IMR-90 (cell line): Measurements from ENCODE around the gene REXO1. TPM values are rescaled to one million over a fixed set of nuclear protein-coding genes. Genes with fewer than 3 reads are reported as not detected.

Experiments
- ATAC-seq: fragments of 200-7000 bp; cut with Tn5 transposase; 2 replicates; pipeline ENCODE4 v1.9.1; 2020; ENCODE audit warnings: low read depth, mild to moderate bottlenecking, moderate library complexity
- BruUV-seq: library from RNA; stranded (reverse); fragments of 400-500 nt; replicated peaks from 2 replicates; lab custom pipeline; 2021; lab: Mats Ljungman, UMichigan
- CTCF ChIA-PET: fragments of 300-600 bp; formaldehyde crosslinking; extraction: SDS; loops from one replicate; lab custom pipeline; 2021; ENCODE audit warnings: antibody characterized with exemption; lab: Yijun Ruan, JAX
- POLR2A ChIA-PET: fragments of 300-600 bp; sonication (Branson Sonifier 250); formaldehyde crosslinking; loops from one replicate; lab custom pipeline; 2022; ENCODE audit warnings: antibody characterized with exemption; ENCODE audit not compliant: unreplicated experiment; lab: Charles Lee
- DNase-seq: peaks from one replicate; pipeline ENCODE4 v3.0.0; 2013
- H2AFZ ChIP-seq: replicated peaks from 2 replicates; pipeline ENCODE3; 2013; ENCODE audit warnings: low read length, mild to moderate bottlenecking; ENCODE audit not compliant: poor library complexity
- H2AK5ac ChIP-seq: 2 replicates; pipeline ENCODE4 v1.6.1; 2013; ENCODE audit warnings: low read depth, low read length, inconsistent platforms
- H2AK9ac ChIP-seq: replicated peaks from 2 replicates; pipeline ENCODE3; 2013; ENCODE audit warnings: mild to moderate bottlenecking, low read depth, low read length, moderate library complexity; ENCODE audit not compliant: poor library complexity
- H2BK120ac ChIP-seq: 2 replicates; pipeline ENCODE4 v1.6.1; 2013; ENCODE audit warnings: low read depth, low read length, inconsistent platforms
- H2BK15ac ChIP-seq: 3 replicates; pipeline ENCODE4 v1.6.1; 2013; ENCODE audit warnings: low read depth, low read length, inconsistent platforms
- H2BK20ac ChIP-seq: 2 replicates; pipeline ENCODE4 v1.6.1; 2013; ENCODE audit warnings: low read depth, mild to moderate bottlenecking, inconsistent platforms, low read length, moderate library complexity
- H2BK5ac ChIP-seq: 2 replicates; pipeline ENCODE4 v1.6.1; 2013; ENCODE audit warnings: mild to moderate bottlenecking, low read depth, low read length, inconsistent platforms; ENCODE audit not compliant: poor library complexity, severe bottlenecking
- H3K14ac ChIP-seq: replicated peaks from 2 replicates; pipeline ENCODE4 v1.6.1; 2013; ENCODE audit warnings: low read depth, low read length, inconsistent platforms
- H3K18ac ChIP-seq: 2 replicates; pipeline ENCODE4 v1.6.1; 2013; ENCODE audit warnings: low read depth, low read length, control low read depth
- H3K23ac ChIP-seq: 2 replicates; pipeline ENCODE4 v1.6.1; 2013; ENCODE audit warnings: low read depth, low read length, inconsistent platforms
- H3K27ac ChIP-seq: 2 replicates; pipeline ENCODE4 v1.5.1; 2013; ENCODE audit warnings: mild to moderate bottlenecking, control low read depth, low read length; ENCODE audit not compliant: insufficient read depth
- H3K27me3 ChIP-seq: 2 replicates; pipeline ENCODE4 v1.6.1; 2013; ENCODE audit warnings: low read length; ENCODE audit not compliant: control insufficient read depth, insufficient read depth
- H3K36me3 ChIP-seq: 2 replicates; pipeline ENCODE4 v1.6.1; 2013; ENCODE audit warnings: low read length, mixed read lengths; ENCODE audit not compliant: control insufficient read depth, insufficient read depth
- H3K4ac ChIP-seq: 2 replicates; pipeline ENCODE4 v1.6.1; 2013; ENCODE audit warnings: low read depth, low read length, inconsistent platforms
- H3K4me1 ChIP-seq: 2 replicates; pipeline ENCODE4 v1.6.1; 2013; ENCODE audit warnings: low read length, mixed read lengths; ENCODE audit not compliant: control insufficient read depth, insufficient read depth
- H3K4me2 ChIP-seq: 2 replicates; pipeline ENCODE4 v1.6.1; 2013; ENCODE audit warnings: low read depth, mild to moderate bottlenecking, control low read depth, low read length, moderate library complexity
- H3K4me3 ChIP-seq: 2 replicates; pipeline ENCODE4 v1.5.1; 2013; ENCODE audit warnings: low read depth, mild to moderate bottlenecking, control low read depth, low read length, moderate library complexity; ENCODE audit not compliant: insufficient read depth
- H3K56ac ChIP-seq: 2 replicates; pipeline ENCODE4 v1.6.1; 2013; ENCODE audit warnings: low read length, inconsistent platforms; ENCODE audit not compliant: insufficient read depth; ENCODE audit errors: extremely low read depth
- H3K79me1 ChIP-seq, 2 experiments: 2 replicates each; pipeline ENCODE4 v1.6.1; 2013; ENCODE audit warnings: low read length in 2 of 2, inconsistent platforms in 1 of 2, low read depth in 1 of 2
- H3K9ac ChIP-seq: 2 replicates; pipeline ENCODE4 v1.6.1; 2013; ENCODE audit warnings: low read depth, low read length, control low read depth
- H3K9me1 ChIP-seq: 2 replicates; pipeline ENCODE4 v1.6.1; 2013; ENCODE audit warnings: low read length, inconsistent platforms; ENCODE audit not compliant: insufficient read depth
- H3K9me3 ChIP-seq: 2 replicates; pipeline ENCODE4 v1.6.1; 2013; ENCODE audit warnings: low read length; ENCODE audit not compliant: control insufficient read depth, insufficient read depth
- H4K20me1 ChIP-seq: 2 replicates; pipeline ENCODE4 v1.6.1; 2013; ENCODE audit warnings: low read length, inconsistent platforms; ENCODE audit not compliant: insufficient read depth
- H4K5ac ChIP-seq: 2 replicates; pipeline ENCODE4 v1.6.1; 2013; ENCODE audit warnings: mild to moderate bottlenecking, low read depth, low read length, control low read depth
- H4K8ac ChIP-seq, 2 experiments: 2 replicates each; pipeline ENCODE4 v1.6.1; 2013; ENCODE audit warnings: low read depth in 2 of 2, low read length in 2 of 2, control low read depth in 1 of 2, inconsistent platforms in 1 of 2
- H4K91ac ChIP-seq: 2 replicates; pipeline ENCODE4 v1.6.1; 2013; ENCODE audit warnings: low read depth, low read length, inconsistent platforms; ENCODE audit not compliant: insufficient read depth
- CEBPB ChIP-seq: IDR thresholded peaks from 2 replicates; pipeline ENCODE4 v1.6.1; 2012; ENCODE audit warnings: low read depth, low read length, improper control_type of control experiment
- MAFK ChIP-seq: IDR thresholded peaks from 2 replicates; pipeline ENCODE4 v1.6.1; 2012; ENCODE audit warnings: low read depth, low read length, improper control_type of control experiment
- WGBS, 2 experiments: methylation state at CpG; one replicate each; pipeline versions ENCODE4 v1.1.5 to v1.1.7; 2013; ENCODE audit warnings: missing lambda C conversion rate in 2 of 2; ENCODE audit not compliant: insufficient read length in 1 of 2; ENCODE audit errors: extremely low coverage in 2 of 2; 5-methylcytosine and 5-hydroxymethylcytosine counted together
- dilution Hi-C: fragments of 300-500 bp; cut with HindIII; formaldehyde crosslinking; loops from one replicate; pipeline ENCODE4 v1.14.3; 2018; ENCODE audit warnings: low sequenced_read_pairs; ENCODE audit not compliant: unreplicated experiment
- in situ Hi-C: fragments of 300-500 bp; cut with MboI; formaldehyde crosslinking; loops from 3 replicates; pipeline ENCODE4 v1.14.3; 2019; ENCODE audit warnings: low sequenced_read_pairs, inconsistent platforms, mixed read lengths
- intact Hi-C: fragments of 100-400 bp; cut with micrococcal nuclease; formaldehyde crosslinking; loops from 2 replicates; pipeline ENCODE4 v1.10.0; 2022
- polyA plus RNA-seq, 3 experiments: library from polyadenylated mRNA; depleted of rRNA; stranded (reverse); fragments of >200 nt; gene quantifications; 2 replicates each; pipeline ENCODE4 v1.2.3, GENCODE V29; 2012; ENCODE audit warnings: low replicate concordance in 1 of 3
- total RNA-seq: library from RNA; depleted of rRNA; stranded (reverse); fragments of >200 nt; gene quantifications from 2 replicates; pipeline ENCODE4 v1.2.3, GENCODE V29; 2012

The REXO1 gene
- total and polyA plus RNA-seq, 2 of the 4 experiments (the other 2 are of a cell fraction): 1.4 to 63.7 TPM

GRCh38 chr19:1783874-1784273 lies 64.4 kb downstream of the REXO1 start:
- Histone ChIP-seq H3K23ac (no peak overlapping the region), H3K9me1 (no peaks in the 10 kb centered on the region), H3K4ac (no peak overlapping the region), H2AFZ (no peak overlapping the region), H2BK15ac (no peak overlapping the region), H2BK5ac (no peak overlapping the region), H3K14ac (no peak overlapping the region), H3K4me2 (no peak overlapping the region), H4K20me1 (no peaks in the 10 kb centered on the region), H3K9me3 (peaks cover 18% of the 10 kb centered on the region), H3K79me1 (no peaks in the 10 kb centered on the region), H2BK120ac (no peak overlapping the region), H3K27me3 (peaks cover 46% of the 10 kb centered on the region), H4K5ac (no peak overlapping the region), H3K9ac (no peak overlapping the region), H3K27ac (no peak overlapping the region), H3K56ac (no peak overlapping the region), H2BK20ac (no peak overlapping the region), H2AK5ac (no peak overlapping the region), H3K36me3 (no peaks in the 10 kb centered on the region), H4K8ac (no peak overlapping the region), H2AK9ac (no peak overlapping the region), H3K18ac (no peak overlapping the region), H4K91ac (no peak overlapping the region), H3K4me1 (no peaks in the 10 kb centered on the region), H3K4me3 (no peak overlapping the region)
- in situ Hi-C loops (loop anchor here (25.0 kb wide), 1 partner anchor 247 kb away; no protein-coding TSS in a partner anchor), intact Hi-C loops (no loop called here), dilution Hi-C loops (no loop called here)
- BruUV-seq: no TSS peak
- DNase-seq: no peak
- ATAC-seq: no peak
- WGBS, 2 experiments: 87% methylated on average over 9 of the region's 9 CpGs; no CpG with 5 or more reads in 1 of the 2 experiments
- ChIA-PET CTCF (no interaction called here), POLR2A (no interaction called here)
- no peak for TF ChIP-seq MAFK
- TF ChIP-seq CEBPB: no peak
